SIG-M5 treated with dmso at 0.1 percent for 504 hours (cell line): ENCODE results near the gene PAQR4.

Experiments used
- DNase-seq: peaks from one replicate; lab custom pipeline; 2025; ENCODE audit not compliant: unreplicated experiment; lab: John Stamatoyannopoulos, UW

Gene PAQR4

DNA sequence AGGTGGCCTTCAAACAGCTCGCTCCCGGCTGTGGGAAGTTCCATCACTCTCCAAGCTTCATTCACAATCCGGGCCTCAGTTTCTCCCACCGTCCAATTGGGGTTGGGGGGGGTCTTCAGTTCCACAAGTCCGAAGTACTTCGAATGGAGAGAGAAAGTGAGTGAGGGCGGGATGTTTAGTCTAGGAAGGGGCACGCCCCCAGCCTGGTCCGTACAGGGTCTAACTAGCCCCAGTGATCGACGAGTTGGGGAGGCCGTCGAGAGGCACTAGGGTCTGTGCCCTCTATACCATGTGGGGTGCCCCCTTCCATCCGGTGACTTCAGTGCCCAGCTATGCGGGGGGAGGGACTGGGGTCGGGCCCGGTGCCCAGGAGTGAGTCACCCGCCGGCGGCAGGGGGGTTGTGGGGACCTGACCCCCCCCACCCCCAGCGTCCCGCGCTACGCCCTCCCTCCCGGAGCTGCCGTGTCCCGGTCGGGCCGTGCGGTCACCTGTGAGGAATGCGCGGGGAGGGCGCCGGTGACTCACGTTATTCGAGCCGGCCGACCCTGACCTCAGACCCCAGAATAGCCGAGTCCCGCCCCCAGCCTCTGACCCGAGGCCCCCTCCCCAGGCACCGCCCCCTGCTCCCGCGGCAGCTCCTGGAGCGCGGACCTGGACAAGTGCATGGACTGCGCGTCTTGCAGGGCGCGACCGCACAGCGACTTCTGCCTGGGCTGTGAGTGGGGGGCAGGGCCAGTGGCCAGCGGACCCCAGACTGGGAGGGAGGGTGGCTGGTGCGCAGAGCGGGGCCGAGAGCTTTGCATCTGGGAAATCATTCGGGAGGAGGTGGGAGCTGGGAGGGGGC, 51.7 kb downstream of the PAQR4 start:
- peak; percentile 44 for DNase-seq

DNA sequence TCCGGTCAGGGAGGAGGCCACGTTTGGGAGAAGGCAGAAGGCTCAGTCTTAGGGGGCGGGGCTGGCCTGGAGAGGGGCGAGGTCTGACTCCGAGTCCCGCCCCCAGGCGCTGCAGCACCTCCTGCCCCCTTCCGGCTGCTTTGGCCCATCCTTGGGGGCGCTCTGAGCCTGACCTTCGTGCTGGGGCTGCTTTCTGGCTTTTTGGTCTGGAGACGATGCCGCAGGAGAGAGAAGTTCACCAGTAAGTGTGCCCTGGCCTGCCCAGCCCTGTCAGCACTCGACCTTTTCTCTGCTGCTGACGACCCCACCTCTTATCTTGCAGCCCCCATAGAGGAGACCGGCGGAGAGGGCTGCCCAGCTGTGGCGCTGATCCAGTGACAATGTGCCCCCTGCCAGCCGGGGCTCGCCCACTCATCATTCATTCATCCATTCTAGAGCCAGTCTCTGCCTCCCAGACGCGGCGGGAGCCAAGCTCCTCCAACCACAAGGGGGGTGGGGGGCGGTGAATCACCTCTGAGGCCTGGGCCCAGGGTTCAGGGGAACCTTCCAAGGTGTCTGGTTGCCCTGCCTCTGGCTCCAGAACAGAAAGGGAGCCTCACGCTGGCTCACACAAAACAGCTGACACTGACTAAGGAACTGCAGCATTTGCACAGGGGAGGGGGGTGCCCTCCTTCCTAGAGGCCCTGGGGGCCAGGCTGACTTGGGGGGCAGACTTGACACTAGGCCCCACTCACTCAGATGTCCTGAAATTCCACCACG, 52.5 kb downstream of the PAQR4 start:
- DNase-seq: peak; percentile 47

DNA sequence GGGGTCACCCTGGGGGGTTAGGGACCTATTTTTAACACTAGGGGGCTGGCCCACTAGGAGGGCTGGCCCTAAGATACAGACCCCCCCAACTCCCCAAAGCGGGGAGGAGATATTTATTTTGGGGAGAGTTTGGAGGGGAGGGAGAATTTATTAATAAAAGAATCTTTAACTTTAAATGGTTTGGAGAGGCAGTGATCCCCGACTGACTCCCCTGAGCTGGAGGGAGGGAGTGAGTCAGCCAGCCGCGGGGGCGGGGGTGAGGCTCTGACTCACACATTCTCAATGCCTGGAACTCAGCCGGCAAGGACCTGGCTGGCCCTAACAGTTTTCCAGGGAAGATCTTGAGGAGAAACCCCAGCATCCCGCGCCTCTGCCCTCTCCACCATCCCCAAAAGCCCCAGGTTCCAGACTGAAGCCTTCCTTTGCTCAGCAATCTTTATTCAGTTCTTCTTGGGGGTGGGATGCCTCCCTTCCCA, 53.1 kb downstream of the PAQR4 start:
- peak; percentile 65 for DNase-seq

DNA sequence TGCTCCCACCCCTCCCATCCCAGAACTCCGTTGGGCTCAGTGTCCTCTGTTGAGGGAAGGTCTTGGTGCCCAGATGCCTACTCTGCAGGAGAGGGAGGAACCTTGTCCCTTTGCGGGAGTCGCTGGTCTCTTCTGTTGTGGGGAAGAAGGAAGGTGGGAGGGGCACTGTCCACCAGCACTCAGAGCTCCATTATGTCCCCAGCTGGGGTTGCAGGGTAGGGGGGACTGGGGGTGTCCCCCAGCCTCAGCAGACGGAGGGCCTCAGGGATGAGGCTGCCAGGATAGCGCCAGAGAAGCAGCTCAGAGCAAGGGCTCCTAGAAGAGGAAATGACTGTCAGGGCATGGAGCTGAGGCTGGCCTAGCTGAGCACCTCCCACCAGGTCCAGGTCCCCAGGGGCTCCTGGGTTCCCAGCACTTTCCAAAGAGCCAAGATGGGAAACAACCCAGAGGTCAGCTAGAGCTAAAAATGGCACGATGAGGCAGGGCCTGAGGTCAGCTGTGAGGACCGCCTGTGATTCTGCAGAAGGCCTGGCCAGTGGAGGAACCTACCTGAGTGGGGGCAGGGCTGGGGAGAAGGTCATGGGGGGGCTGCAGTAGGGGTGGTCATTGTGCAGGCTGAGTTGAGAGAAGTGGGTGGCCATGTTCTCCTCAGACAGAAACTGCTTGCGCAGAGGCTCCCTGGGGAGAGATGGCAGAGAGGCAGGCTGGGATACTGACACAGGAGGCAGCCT, 53.7 kb downstream of the PAQR4 start:
- DNase-seq: no peak
